HG03575 (cell line): ENCODE data around the gene OR8S1.
"Not testable (repeated sequence)": the region's sequence is repeated elsewhere in the genome, so short reads cannot be mapped to it uniquely, and the experiment has no call there.

Experiments
- ATAC-seq: cut with Tn5 transposase; IDR thresholded peaks from one replicate; pipeline ENCODE4 v1.9.1; 2021; ENCODE audit not compliant: unreplicated experiment, insufficient number of reproducible peaks, low FRiP score; ENCODE audit errors: extremely low read depth

The OR8S1 gene

GRCh38 chr12:48547012-48547411 is 21.6 kb downstream of the OR8S1 start:
- not testable (repeated sequence) for ATAC-seq

GRCh38 chr12:48551636-48552035 is 26.2 kb downstream of the OR8S1 start:
- ATAC-seq: not testable (repeated sequence)

GRCh38 chr12:48553666-48554343 is 28.4 kb downstream of the OR8S1 start:
- ATAC-seq: not testable (repeated sequence)

GRCh38 chr12:48556631-48557030 is 31.2 kb downstream of the OR8S1 start:
- no peak for ATAC-seq

GRCh38 chr12:48557919-48558318 is 32.5 kb downstream of the OR8S1 start:
- no peak for ATAC-seq

- ATAC-seq: no peak
Measured at GRCh38 chr12:48567731-48568130, 42.3 kb downstream of the OR8S1 start.

DNA sequence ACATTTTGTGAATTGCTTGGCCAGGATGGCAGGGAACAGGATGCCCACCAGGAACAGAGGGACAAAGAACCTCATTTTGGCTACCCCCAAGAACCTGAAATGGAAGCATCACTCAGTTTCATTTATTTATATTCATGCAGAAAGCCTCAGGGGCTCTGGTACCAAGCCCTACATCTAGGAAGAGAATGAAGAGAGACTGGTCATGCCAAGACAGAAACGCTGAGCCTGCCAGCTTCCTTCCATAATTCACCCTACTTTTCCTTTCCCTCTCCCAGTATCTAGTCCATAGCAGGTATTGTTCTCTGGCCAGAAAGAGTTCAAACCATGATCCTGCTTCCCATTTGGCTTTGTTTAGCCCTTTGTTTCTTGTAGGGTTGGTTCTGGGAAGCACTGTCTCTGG is 44.5 kb downstream of the OR8S1 start, which contains the start of gene LALBA:
Gene LALBA, minus strand, starts transcription at position 101 of the 400 bp plus-strand sequence. Its CDS starts 26 bp downstream, at position 75.
- no peak for ATAC-seq

DNA sequence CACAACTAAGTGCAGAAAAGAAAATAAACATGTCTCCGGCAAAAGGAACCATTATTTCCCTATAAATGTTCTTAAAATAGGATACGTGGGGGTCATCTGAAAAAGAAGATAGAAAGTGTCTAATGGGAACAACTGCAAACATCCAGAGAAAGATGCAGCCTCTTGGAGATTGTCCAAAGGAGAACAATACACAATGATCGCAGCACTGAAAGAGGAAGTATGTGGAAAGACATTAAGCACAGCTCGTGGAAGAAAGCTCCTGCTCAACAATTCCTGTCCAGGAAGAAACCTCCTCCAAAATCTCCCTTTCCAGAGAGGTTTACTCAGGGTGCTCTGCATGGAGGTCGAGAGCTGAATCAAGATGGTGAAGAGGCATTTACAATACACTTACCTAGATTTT is 46.9 kb downstream of the OR8S1 start:
- ATAC-seq: no peak
